Ovary (tissue), 3 donors: ENCODE data around the gene EVI2A.

Experiments
- EP300 ChIP-seq: sonication (generic); formaldehyde crosslinking; IDR thresholded peaks from one replicate; pipeline ENCODE4 v1.6.1; 2017; ENCODE audit warnings: antibody characterized with exemption
- POLR2A ChIP-seq: fragments of 450-650 bp; IDR thresholded peaks from one replicate; pipeline ENCODE4 v1.6.1; 2017; ENCODE audit warnings: antibody characterized with exemption, mild to moderate bottlenecking, moderate library complexity
- TF ChIP-seq, protein P1 (sequence below), 3 donors: fragments of 450-650 bp in 2 of 3; fragments of 200-600 bp in 1 of 3; IDR thresholded peaks; one replicate each; pipeline versions ENCODE4 v1.5.1 to v1.8.0; 2016 to 2022; ENCODE audit warnings: antibody characterized with exemption in 3 of 3, mild to moderate bottlenecking in 1 of 3
- donor health status: DM: no; HTN: no; CAD: no.

DNA sequence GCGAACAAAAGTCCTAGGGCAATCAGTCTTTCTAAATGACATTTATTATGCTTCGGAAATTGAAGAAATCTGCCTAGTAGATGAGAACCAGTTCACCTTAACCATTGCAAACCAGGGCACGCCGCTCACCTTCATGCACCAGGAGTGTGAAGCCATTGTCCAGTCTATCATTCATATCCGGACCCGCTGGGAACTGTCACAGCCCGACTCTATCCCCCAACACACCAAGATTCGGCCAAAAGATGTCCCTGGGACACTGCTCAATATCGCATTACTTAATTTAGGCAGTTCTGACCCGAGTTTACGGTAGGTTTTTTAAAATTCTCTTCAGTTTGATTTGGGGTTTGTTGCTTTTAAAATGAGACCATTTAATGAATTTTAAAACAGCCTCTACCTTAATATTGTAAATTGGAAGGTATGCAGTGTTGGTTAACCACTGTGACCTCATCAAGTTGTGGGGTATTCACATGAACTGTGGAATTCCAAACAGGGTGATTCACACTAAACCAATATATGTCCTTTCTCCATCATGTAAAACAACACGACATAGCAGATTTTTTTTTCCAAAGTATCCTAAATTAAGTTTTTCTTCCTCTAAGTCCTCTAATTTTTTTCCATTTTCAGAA is 6.2 kb upstream of the EVI2A start:
- TF ChIP-seq, protein P1, sequence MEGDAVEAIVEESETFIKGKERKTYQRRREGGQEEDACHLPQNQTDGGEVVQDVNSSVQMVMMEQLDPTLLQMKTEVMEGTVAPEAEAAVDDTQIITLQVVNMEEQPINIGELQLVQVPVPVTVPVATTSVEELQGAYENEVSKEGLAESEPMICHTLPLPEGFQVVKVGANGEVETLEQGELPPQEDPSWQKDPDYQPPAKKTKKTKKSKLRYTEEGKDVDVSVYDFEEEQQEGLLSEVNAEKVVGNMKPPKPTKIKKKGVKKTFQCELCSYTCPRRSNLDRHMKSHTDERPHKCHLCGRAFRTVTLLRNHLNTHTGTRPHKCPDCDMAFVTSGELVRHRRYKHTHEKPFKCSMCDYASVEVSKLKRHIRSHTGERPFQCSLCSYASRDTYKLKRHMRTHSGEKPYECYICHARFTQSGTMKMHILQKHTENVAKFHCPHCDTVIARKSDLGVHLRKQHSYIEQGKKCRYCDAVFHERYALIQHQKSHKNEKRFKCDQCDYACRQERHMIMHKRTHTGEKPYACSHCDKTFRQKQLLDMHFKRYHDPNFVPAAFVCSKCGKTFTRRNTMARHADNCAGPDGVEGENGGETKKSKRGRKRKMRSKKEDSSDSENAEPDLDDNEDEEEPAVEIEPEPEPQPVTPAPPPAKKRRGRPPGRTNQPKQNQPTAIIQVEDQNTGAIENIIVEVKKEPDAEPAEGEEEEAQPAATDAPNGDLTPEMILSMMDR (IDR thresholded peaks at IDR 0.05): no peak
- TF ChIP-seq POLR2A (no peak), EP300 (no peak)
